ENCODE data around the gene MROH2A. TPM values are rescaled to one million over a fixed set of nuclear protein-coding genes. Genes with fewer than 3 reads are reported as not detected.
"Not testable (repeated sequence)": the region's sequence is repeated elsewhere in the genome, so short reads cannot be mapped to it uniquely, and the experiment has no call there.

MROH2A gene
- total RNA-seq, 2 donors from 2014 or later: 2.3 TPM; not detected in 1

DNA sequence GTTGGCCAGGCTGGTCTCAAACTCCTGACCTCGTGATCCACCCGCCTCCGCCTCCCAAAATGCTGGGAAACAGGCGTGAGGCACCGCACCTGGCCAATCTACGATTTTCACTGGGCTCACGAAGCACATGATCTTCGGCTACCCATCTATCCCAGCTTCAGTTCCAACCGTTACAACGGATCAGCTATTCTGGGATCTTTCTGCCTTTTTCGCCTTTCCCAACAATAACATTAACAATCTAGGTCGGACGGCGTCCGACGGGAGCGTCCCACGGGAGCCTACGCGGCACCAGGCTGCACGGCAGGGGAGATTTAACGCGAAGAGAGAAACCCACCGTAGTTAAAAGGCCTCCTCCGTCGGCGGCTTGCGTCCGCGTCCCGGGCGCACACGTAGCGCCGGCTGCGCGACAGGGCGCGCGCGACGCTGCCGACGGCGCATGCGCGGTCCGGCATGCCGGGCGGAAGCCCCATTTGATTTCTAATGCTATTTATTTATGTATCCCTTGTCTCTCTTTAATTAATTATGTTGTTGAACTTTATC is 89.9 kb downstream of the MROH2A start, which contains the start of gene MSL3B:
MSL3B (minus strand) TSS at position 394 of the 540 bp plus-strand sequence.
- Histone ChIP-seq H3K4me1 (replicated peaks) (no peaks in the 10 kb centered on the region), H3K4me3 (peak within 1 kb of the TSS; percentile 32 to 35), H3K9me3 (no peaks in the 10 kb centered on the region), H3K27me3 (replicated peaks; ENCODE audit: insufficient read depth) (no peaks in the 10 kb centered on the region), H3K27ac (no peak within 1 kb of the TSS), H3K36me3 (no peaks in the 10 kb centered on the region)
- no peak for DNase-seq (ENCODE audit: low spot score)
- WGBS: 14% methylated on average over 50 of the region's 50 CpGs
- intact Hi-C loops (cut with DNase I): no loop called here
- TF ChIP-seq POLR2AphosphoS5 (IDR thresholded peaks at IDR 0.05): peak; percentile 34
- no peak for TF ChIP-seq POLR2A (IDR thresholded peaks at IDR 0.05)

DNA sequence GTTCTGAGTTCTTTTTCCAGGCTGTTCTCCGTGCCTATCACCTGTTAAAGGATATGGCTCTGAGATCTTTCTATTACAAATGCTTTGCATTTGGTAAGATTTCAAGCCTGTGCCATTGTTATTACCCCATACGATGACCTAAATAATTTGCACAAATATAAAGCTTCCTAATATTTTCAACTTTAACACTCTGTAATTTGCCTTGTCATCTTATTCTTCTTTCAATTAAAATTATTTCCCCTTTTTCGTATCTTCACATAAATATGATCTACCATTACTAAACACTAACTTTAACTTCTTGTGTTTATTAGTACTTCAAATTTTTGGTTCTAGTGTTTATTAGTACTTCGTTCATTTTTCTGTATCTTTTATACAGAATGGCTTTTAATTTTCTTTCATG is 93.3 kb downstream of the MROH2A start:
- Histone ChIP-seq H3K36me3 (no peaks in the 10 kb centered on the region), H3K4me3 (no peak overlapping the region), H3K27ac (no peak overlapping the region), H3K4me1 (replicated peaks) (no peaks in the 10 kb centered on the region), H3K27me3 (replicated peaks; ENCODE audit: insufficient read depth) (no peaks in the 10 kb centered on the region), H3K9me3 (no peaks in the 10 kb centered on the region)
- no peak for DNase-seq (ENCODE audit: low spot score)
- TF ChIP-seq CTCF (IDR thresholded peaks at IDR 0.05): no peak
- TF ChIP-seq POLR2AphosphoS5 (IDR thresholded peaks at IDR 0.05): no peak
- no peak for TF ChIP-seq POLR2A (IDR thresholded peaks at IDR 0.05)
- WGBS: 56% methylated on average over 4 of the region's 4 CpGs
- intact Hi-C loops (cut with DNase I): no loop called here

GRCh38 chr2:233872125-233872524 is 94.0 kb downstream of the MROH2A start:
- H3K4me3 ChIP-seq; H3K36me3 ChIP-seq; intact Hi-C loops (cut with DNase I); H3K27ac ChIP-seq; DNase-seq (ENCODE audit: low spot score); H3K9me3 ChIP-seq; H3K4me1 ChIP-seq (replicated peaks); H3K27me3 ChIP-seq (replicated peaks; ENCODE audit: insufficient read depth): not testable (repeated sequence)
- WGBS: 43% methylated on average over 2 of the region's 2 CpGs

- Histone ChIP-seq H3K4me3 (no peak overlapping the region), H3K27me3 (replicated peaks; ENCODE audit: insufficient read depth) (no peaks in the 10 kb centered on the region), H3K36me3 (no peaks in the 10 kb centered on the region), H3K4me1 (replicated peaks) (no peaks in the 10 kb centered on the region), H3K9me3 (no peaks in the 10 kb centered on the region), H3K27ac (no peak overlapping the region)
- no peak for DNase-seq (ENCODE audit: low spot score)
- TF ChIP-seq POLR2AphosphoS5 (IDR thresholded peaks at IDR 0.05) (no peak), POLR2A (IDR thresholded peaks at IDR 0.05) (no peak)
- intact Hi-C loops (cut with DNase I): no loop called here
Observed at GRCh38 chr2:233882353-233882752, 104.2 kb downstream of the MROH2A start.

Other genes starting within 250 kb of the MROH2A start
- 10 to 100 TPM; 45.1 to 50.2 TPM for gene USP40, start 211.5 kb upstream of the MROH2A start, total RNA-seq
- gene UGT1A8, start 160.7 kb upstream of the MROH2A start, total RNA-seq: not detected
- gene UGT1A10, start 141.9 kb upstream of the MROH2A start, total RNA-seq: not detected
- not detected for gene UGT1A9, start 106.4 kb upstream of the MROH2A start, total RNA-seq
- gene UGT1A7, start 96.4 kb upstream of the MROH2A start, total RNA-seq: under 1 TPM in 1 of 2 donors, not detected in 1; 0.46 TPM
- 1 to 10 TPM in 1 of 2 donors, under 1 TPM in 1; 0.85 to 6.6 TPM for gene UGT1A6, start 85.4 kb upstream of the MROH2A start, total RNA-seq
- under 1 TPM in 1 of 2 donors, not detected in 1; 0.41 TPM for gene UGT1A5, start 65.4 kb upstream of the MROH2A start, total RNA-seq
- not detected for gene UGT1A4, start 59.6 kb upstream of the MROH2A start, total RNA-seq
- under 1 TPM in 1 of 2 donors, not detected in 1; 0.64 TPM for gene UGT1A3, start 49.3 kb upstream of the MROH2A start, total RNA-seq
- under 1 TPM; 0.11 to 0.32 TPM for gene UGT1A1, start 18.1 kb upstream of the MROH2A start, total RNA-seq
- gene HJURP, start 76.2 kb downstream of the MROH2A start, total RNA-seq: 1 to 10 TPM; 1.7 to 4.2 TPM
- 10 to 100 TPM; 71.1 to 71.3 TPM for gene TRPM8, start 139.0 kb downstream of the MROH2A start, total RNA-seq

All from prostate gland (tissue), 2 donors.